OCI-LY3 (cell line): Measurements from ENCODE around the gene MOSPD3.
A peak's percentile ranks its signal among the peaks of the same experiment; 100 is the strongest.

Experiments used
- H2AFZ ChIP-seq: fragments of 200-600, 300-600 bp; shearing (Covaris generic); 2 replicates; pipeline ENCODE4 v1.6.0; 2014; ENCODE audit warnings: antibody characterized with exemption, low read depth, low read length
- H3K27ac ChIP-seq: fragments of 200-600, 300-600 bp; sonication (generic); 2 replicates; pipeline ENCODE4 v1.5.1; 2014; ENCODE audit warnings: mild to moderate bottlenecking, low read length, moderate library complexity, mixed read lengths
- H3K27me3 ChIP-seq: fragments of 200-600, 300-600 bp; sonication (generic); 2 replicates; pipeline ENCODE4 v1.6.1; 2014; ENCODE audit warnings: low read depth, low read length, mixed read lengths
- H3K36me3 ChIP-seq: fragments of 200-600, 300-600 bp; sonication (generic); replicated peaks from 2 replicates; pipeline ENCODE3; 2014; ENCODE audit warnings: low read depth, low read length, mixed read lengths
- H3K4me1 ChIP-seq: fragments of 300-600, 200-600 bp; sonication (generic); 2 replicates; pipeline ENCODE4 v1.6.1; 2014; ENCODE audit warnings: low read length, mixed read lengths
- H3K4me2 ChIP-seq: fragments of 200-600, 300-600 bp; sonication (generic); 2 replicates; pipeline ENCODE4 v1.6.1; 2014; ENCODE audit warnings: low read length, mixed read lengths
- H3K4me3 ChIP-seq: fragments of 300-600, 200-600 bp; sonication (generic); 2 replicates; pipeline ENCODE4 v1.5.1; 2014; ENCODE audit warnings: antibody characterized with exemption, mild to moderate bottlenecking, low read length, moderate library complexity
- H3K79me2 ChIP-seq: fragments of 300-600, 200-600 bp; shearing (Covaris generic); 2 replicates; pipeline ENCODE4 v1.6.1; 2014; ENCODE audit warnings: mild to moderate bottlenecking, low read length, mixed read lengths
- H3K9ac ChIP-seq: fragments of 300-600, 200-600 bp; shearing (Covaris generic); 2 replicates; pipeline ENCODE4 v1.6.0; 2014; ENCODE audit warnings: mild to moderate bottlenecking, low read length, moderate library complexity
- H3K9me3 ChIP-seq: fragments of 200-600, 300-600 bp; shearing (Covaris generic); 2 replicates; pipeline ENCODE4 v1.6.1; 2014; ENCODE audit warnings: low read length, mixed read lengths; ENCODE audit not compliant: insufficient read depth
- H4K20me1 ChIP-seq: fragments of 200-600, 300-600 bp; sonication (generic); 2 replicates; pipeline ENCODE4 v1.6.1; 2016; ENCODE audit warnings: low read length, mixed read lengths; ENCODE audit not compliant: insufficient read depth
- EZH2phosphoT487 ChIP-seq: fragments of 200-600 bp; shearing (Covaris generic); IDR thresholded peaks from 2 replicates; pipeline ENCODE4 v1.6.1; 2018; ENCODE audit warnings: antibody characterized with exemption, mixed run types, low read depth
- TF ChIP-seq, protein P1 (sequence below): fragments of 200-600, 300-600 bp; sonication (generic); IDR thresholded peaks from 2 replicates; pipeline ENCODE4 v1.5.1; 2014; ENCODE audit warnings: antibody characterized with exemption, low read length, low read depth

The MOSPD3 gene

DNA sequence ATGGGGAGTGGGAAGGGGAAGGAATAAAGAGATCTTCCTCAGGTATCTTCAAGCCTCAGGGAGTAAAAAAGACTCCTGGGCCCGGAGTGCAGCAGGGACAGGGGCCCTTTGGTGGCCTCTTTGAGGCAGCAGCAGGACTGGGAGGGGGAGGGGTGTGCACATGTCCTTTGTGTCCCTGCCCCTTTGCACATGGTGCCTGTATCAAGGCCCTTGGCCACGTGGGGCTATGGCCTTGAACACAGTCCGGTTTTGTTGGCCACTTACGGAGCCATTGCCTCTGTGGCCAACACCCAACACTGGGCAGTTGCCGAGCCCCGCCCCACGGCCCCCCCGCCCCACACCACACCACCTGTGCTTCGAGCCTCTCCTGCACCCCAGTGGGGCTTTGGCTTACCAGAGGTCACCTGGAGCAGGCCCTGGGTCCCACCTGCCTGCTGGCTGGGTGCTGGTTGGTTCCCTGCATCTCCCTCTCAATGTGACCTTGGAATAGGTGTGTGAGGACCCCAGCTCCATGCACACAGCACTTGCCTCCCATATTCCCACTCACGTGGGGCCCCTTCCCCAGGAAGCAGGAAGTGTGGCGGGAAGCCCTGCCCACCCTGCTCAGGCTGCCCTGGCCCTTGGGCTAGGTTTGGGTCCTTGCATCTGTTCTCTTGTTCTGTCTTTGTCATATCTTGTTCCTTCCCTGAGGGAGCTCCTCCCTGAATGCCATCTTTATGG is 44.0 kb upstream of the MOSPD3 start:
- H3K36me3 ChIP-seq: peaks cover 2% of the 10 kb centered on the region
- H2AFZ ChIP-seq: no peak overlapping the region
- no peak overlapping the region for H3K27ac ChIP-seq
- H3K9me3 ChIP-seq: no peaks in the 10 kb centered on the region
- no peaks in the 10 kb centered on the region for H3K27me3 ChIP-seq
- no peaks in the 10 kb centered on the region for H4K20me1 ChIP-seq
- TF ChIP-seq, protein P1, sequence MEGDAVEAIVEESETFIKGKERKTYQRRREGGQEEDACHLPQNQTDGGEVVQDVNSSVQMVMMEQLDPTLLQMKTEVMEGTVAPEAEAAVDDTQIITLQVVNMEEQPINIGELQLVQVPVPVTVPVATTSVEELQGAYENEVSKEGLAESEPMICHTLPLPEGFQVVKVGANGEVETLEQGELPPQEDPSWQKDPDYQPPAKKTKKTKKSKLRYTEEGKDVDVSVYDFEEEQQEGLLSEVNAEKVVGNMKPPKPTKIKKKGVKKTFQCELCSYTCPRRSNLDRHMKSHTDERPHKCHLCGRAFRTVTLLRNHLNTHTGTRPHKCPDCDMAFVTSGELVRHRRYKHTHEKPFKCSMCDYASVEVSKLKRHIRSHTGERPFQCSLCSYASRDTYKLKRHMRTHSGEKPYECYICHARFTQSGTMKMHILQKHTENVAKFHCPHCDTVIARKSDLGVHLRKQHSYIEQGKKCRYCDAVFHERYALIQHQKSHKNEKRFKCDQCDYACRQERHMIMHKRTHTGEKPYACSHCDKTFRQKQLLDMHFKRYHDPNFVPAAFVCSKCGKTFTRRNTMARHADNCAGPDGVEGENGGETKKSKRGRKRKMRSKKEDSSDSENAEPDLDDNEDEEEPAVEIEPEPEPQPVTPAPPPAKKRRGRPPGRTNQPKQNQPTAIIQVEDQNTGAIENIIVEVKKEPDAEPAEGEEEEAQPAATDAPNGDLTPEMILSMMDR: no peak
- TF ChIP-seq EZH2phosphoT487: no peak
- no peaks in the 10 kb centered on the region for H3K4me1 ChIP-seq
- no peak overlapping the region for H3K4me2 ChIP-seq
- H3K79me2 ChIP-seq: no peaks in the 10 kb centered on the region
- no peak overlapping the region for H3K4me3 ChIP-seq
- H3K9ac ChIP-seq: no peak overlapping the region

DNA sequence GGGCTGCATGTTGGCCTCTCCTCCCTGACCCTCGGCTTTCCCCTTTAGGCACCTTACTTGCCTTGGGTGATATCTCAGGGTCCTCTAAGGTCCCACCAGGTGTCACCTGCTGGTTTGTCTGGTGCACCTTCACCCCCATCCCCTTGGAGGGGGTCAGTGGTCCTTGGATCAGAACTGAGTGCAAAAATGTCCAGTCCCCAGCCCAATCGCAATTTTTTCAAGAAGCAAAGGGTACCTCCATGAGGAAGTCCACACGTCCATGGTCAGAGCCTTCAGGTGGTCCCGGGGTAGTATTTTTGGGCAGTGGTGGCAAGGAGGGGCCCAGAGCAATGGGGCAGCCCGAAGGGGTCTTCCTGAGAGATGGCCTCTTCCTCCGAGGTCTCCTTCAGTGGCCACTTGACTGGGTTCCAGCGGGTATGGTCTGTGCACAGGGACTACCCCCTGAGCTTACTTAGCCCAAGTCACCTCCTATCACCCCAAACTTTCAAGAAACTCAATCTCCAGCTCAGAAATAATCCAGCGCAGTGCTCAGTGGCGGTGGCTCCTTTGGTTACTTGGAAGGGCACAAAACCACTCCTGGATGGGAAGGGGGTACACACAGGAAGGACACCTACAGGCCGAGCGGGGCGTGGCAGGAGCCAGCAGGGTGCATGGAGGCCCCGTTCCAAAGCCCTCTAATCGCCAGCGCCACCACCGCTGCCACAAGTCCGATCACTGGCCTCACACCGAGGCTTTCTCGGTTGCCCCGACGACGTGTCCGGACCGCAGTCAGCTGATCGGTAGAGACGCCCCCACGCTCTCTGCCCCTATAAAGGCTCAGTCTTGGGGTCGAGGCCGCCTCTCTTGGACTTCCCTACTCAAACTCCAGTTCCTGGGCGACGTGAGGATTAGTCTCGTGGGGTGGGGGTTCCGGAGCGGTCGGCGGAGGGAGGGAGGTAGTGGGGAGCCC is 43.2 kb upstream of the MOSPD3 start:
- H3K4me1 ChIP-seq: no peaks in the 10 kb centered on the region
- H3K27ac ChIP-seq: no peak overlapping the region
- H3K9me3 ChIP-seq: no peaks in the 10 kb centered on the region
- H3K4me2 ChIP-seq: 0 out of 2 replicates have a peak overlapping the region, but pooled peaks have one; percentile 45
- H3K27me3 ChIP-seq: no peaks in the 10 kb centered on the region
- H3K9ac ChIP-seq: no peak overlapping the region
- H3K36me3 ChIP-seq: peaks cover 2% of the 10 kb centered on the region
- H3K4me3 ChIP-seq: no peak overlapping the region
- no peaks in the 10 kb centered on the region for H3K79me2 ChIP-seq
- H2AFZ ChIP-seq: no peak overlapping the region
- no peaks in the 10 kb centered on the region for H4K20me1 ChIP-seq
- TF ChIP-seq EZH2phosphoT487: no peak
- TF ChIP-seq, protein P1: peak; percentile 47

DNA sequence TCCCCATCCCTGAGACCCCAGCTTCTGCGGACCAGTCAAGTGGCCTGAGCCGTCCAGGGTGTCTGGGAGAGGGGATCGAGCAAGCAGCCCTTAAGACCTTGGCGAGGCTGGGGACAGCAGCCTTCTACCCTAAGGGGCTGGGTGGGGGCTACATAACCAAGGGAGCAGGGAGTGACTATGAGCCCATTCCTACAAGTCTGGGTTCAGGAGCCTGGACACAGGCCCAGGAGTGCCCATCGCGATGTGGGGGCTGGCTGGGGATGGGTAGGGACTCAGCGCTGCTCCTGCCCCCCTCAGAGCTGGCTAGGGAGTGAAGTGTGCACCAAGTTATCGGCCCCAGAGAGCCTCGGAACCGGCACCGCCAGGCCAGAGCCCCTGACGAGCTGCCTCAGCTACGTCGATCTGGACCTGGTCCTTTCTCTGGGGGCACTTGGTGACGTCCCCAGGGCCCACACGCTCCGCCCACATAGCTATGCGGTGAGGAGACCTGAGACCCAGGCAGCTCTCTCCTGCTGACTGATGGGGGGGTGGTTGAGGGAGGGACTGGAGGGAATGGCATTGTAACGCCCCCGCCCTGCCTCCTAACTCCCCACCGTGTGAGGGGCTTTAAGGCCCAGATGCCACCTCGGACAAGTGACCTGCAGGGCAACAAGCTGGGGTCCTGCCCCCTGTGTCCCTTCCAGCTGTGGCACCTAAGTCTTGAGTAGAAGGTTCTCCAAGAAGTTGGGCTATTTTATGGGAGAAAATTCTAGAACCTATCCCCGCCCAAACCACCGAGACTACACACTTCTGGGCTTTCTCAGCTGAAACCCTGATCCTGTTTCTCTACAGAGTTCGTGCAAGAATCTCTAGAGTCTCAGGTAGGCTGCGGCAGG is 41.1 kb upstream of the MOSPD3 start:
- H3K27me3 ChIP-seq: no peaks in the 10 kb centered on the region
- no peaks in the 10 kb centered on the region for H3K9me3 ChIP-seq
- no peak overlapping the region for H2AFZ ChIP-seq
- no peaks in the 10 kb centered on the region for H3K4me1 ChIP-seq
- no peak overlapping the region for H3K9ac ChIP-seq
- no peak for TF ChIP-seq EZH2phosphoT487
- TF ChIP-seq, protein P1: no peak
- H3K36me3 ChIP-seq: no peaks in the 10 kb centered on the region
- H3K4me2 ChIP-seq: no peak overlapping the region
- H3K27ac ChIP-seq: no peak overlapping the region
- no peaks in the 10 kb centered on the region for H3K79me2 ChIP-seq
- H4K20me1 ChIP-seq: no peaks in the 10 kb centered on the region
- H3K4me3 ChIP-seq: no peak overlapping the region

DNA sequence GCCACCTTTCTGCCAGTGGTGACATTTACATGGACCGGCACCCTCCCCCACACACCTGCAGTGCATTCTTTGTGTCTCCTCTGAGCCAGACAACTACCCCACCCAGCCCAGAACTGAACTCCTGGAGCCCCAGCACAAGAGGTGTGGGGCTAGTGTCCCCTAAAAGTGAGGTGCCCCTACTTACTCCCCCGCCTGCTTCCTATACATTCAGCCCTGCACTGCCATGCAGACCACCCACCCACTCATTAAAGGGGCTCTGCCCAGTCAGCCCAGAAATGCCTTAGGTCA is 40.6 kb upstream of the MOSPD3 start:
- Histone ChIP-seq H4K20me1 (no peaks in the 10 kb centered on the region), H3K27ac (no peak overlapping the region), H3K9me3 (no peaks in the 10 kb centered on the region), H3K79me2 (no peaks in the 10 kb centered on the region), H2AFZ (no peak overlapping the region), H3K4me2 (no peak overlapping the region), H3K36me3 (no peaks in the 10 kb centered on the region), H3K4me1 (no peaks in the 10 kb centered on the region), H3K27me3 (no peaks in the 10 kb centered on the region), H3K9ac (no peak overlapping the region), H3K4me3 (no peak overlapping the region)
- TF ChIP-seq EZH2phosphoT487: no peak
- TF ChIP-seq, protein P1: no peak
